Activated CD4-positive, alpha-beta memory T cell treated with anti-CD3 and anti-CD28 coated beads, Interleukin-2, amount 10 ng/mL, durations not matched to agents 7 days and 5 days (primary cell): ENCODE data around the gene SMYD3. TPM values are rescaled to one million over a fixed set of nuclear protein-coding genes. Genes with fewer than 3 reads are reported as not detected.

Experiments used
- CTCF ChIA-PET: fragments of 350-600 bp; sonication (Branson Sonifier 250); formaldehyde crosslinking; loops from one replicate; lab custom pipeline; 2021; ENCODE audit warnings: antibody characterized with exemption, inconsistent platforms; lab: Charles Lee
- POLR2A ChIA-PET: fragments of 350-600 bp; sonication (Branson Sonifier 250); formaldehyde crosslinking; loops from one replicate; lab custom pipeline; 2021; ENCODE audit warnings: antibody characterized with exemption; lab: Charles Lee
- DNase-seq: peaks from one replicate; pipeline ENCODE4 v3.0.0-alpha.2; 2020
- H3K27ac Mint-ChIP-seq: one replicate; pipeline ENCODE4 v1.8.0; 2021; ENCODE audit warnings: mild to moderate bottlenecking, mixed read lengths
- H3K27me3 Mint-ChIP-seq: one replicate; pipeline ENCODE4 v1.8.0; 2021; ENCODE audit warnings: mixed read lengths
- H3K36me3 Mint-ChIP-seq: one replicate; pipeline ENCODE4 v1.8.0; 2021; ENCODE audit warnings: low read depth, mixed read lengths
- H3K4me1 Mint-ChIP-seq: one replicate; pipeline ENCODE4 v1.8.0; 2021; ENCODE audit warnings: mixed read lengths
- H3K4me3 Mint-ChIP-seq: one replicate; pipeline ENCODE4 v1.8.0; 2021; ENCODE audit warnings: mild to moderate bottlenecking, mixed read lengths
- H3K9me3 Mint-ChIP-seq: one replicate; pipeline ENCODE4 v1.8.0; 2021; ENCODE audit warnings: mixed read lengths
- total RNA-seq, 2 experiments: library from RNA; stranded (reverse); gene quantifications; one replicate each; pipeline ENCODE4 v1.2.3, GENCODE V29; 2021

Gene SMYD3
- total RNA-seq, 2 experiments from 2014 or later = 15.5 to 18.7 TPM

- Mint-ChIP-seq H3K36me3 (no peaks in the 10 kb centered on the region), H3K27me3 (no peaks in the 10 kb centered on the region), H3K4me1 (no peaks in the 10 kb centered on the region), H3K27ac (no peak overlapping the region), H3K4me3 (no peak overlapping the region), H3K9me3 (no peaks in the 10 kb centered on the region)
- ChIA-PET POLR2A (no interaction called here), CTCF (no interaction called here)
- DNase-seq = no peak
Observed at GRCh38 chr1:245860657-245861544, 646.2 kb downstream of the SMYD3 start.

GRCh38 chr1:245859493-245860114 is 647.5 kb downstream of the SMYD3 start:
- ChIA-PET POLR2A (no interaction called here), CTCF (interaction anchor here (1.0 kb wide), 1 partner anchor 144 kb away, joined by 3 read pairs; no protein-coding TSS in a partner anchor)
- no peaks in the 10 kb centered on the region for H3K9me3 Mint-ChIP-seq
- no peaks in the 10 kb centered on the region for H3K4me1 Mint-ChIP-seq
- H3K27me3 Mint-ChIP-seq = no peaks in the 10 kb centered on the region
- DNase-seq = no peak
- H3K27ac Mint-ChIP-seq = no peak overlapping the region
- H3K4me3 Mint-ChIP-seq = no peak overlapping the region
- H3K36me3 Mint-ChIP-seq = no peaks in the 10 kb centered on the region

GRCh38 chr1:245858722-245859492 is 648.2 kb downstream of the SMYD3 start:
- H3K27ac Mint-ChIP-seq = no peak overlapping the region

GRCh38 chr1:245858022-245858721 is 648.9 kb downstream of the SMYD3 start:
- H3K27me3 Mint-ChIP-seq = no peaks in the 10 kb centered on the region
- no peaks in the 10 kb centered on the region for H3K4me1 Mint-ChIP-seq
- POLR2A ChIA-PET = no interaction called here
- no peak overlapping the region for H3K27ac Mint-ChIP-seq
- H3K36me3 Mint-ChIP-seq = no peaks in the 10 kb centered on the region
- CTCF ChIA-PET = interaction anchor here (1.0 kb wide), 1 partner anchor 145 kb away, joined by 3 read pairs; no protein-coding TSS in a partner anchor
- no peaks in the 10 kb centered on the region for H3K9me3 Mint-ChIP-seq
- DNase-seq = no peak
- H3K4me3 Mint-ChIP-seq = no peak overlapping the region

More at GRCh38 chr1:245858722-245859492, 648.2 kb downstream of the SMYD3 start:
- H3K4me1 Mint-ChIP-seq = no peaks in the 10 kb centered on the region
- no peak for DNase-seq
- H3K9me3 Mint-ChIP-seq = no peaks in the 10 kb centered on the region
- POLR2A ChIA-PET = no interaction called here
- no peaks in the 10 kb centered on the region for H3K36me3 Mint-ChIP-seq
- CTCF ChIA-PET = interaction anchor here (1.0 kb wide), 1 partner anchor 145 kb away, joined by 3 read pairs; no protein-coding TSS in a partner anchor
- no peaks in the 10 kb centered on the region for H3K27me3 Mint-ChIP-seq
- H3K4me3 Mint-ChIP-seq = no peak overlapping the region

GRCh38 chr1:245856944-245857531 is 650.0 kb downstream of the SMYD3 start:
- no peaks in the 10 kb centered on the region for H3K9me3 Mint-ChIP-seq
- no peak overlapping the region for H3K4me3 Mint-ChIP-seq
- no peak overlapping the region for H3K27ac Mint-ChIP-seq
- no peaks in the 10 kb centered on the region for H3K4me1 Mint-ChIP-seq
- no peaks in the 10 kb centered on the region for H3K27me3 Mint-ChIP-seq
- no peaks in the 10 kb centered on the region for H3K36me3 Mint-ChIP-seq
- ChIA-PET CTCF (no interaction called here), POLR2A (no interaction called here)
- no peak for DNase-seq

GRCh38 chr1:245855846-245856730 is 651.0 kb downstream of the SMYD3 start:
- no peaks in the 10 kb centered on the region for H3K36me3 Mint-ChIP-seq
- no peak for DNase-seq
- no peaks in the 10 kb centered on the region for H3K27me3 Mint-ChIP-seq
- H3K4me1 Mint-ChIP-seq = no peaks in the 10 kb centered on the region
- H3K27ac Mint-ChIP-seq = no peak overlapping the region
- H3K4me3 Mint-ChIP-seq = no peak overlapping the region
- no peaks in the 10 kb centered on the region for H3K9me3 Mint-ChIP-seq
- POLR2A ChIA-PET = no interaction called here
- CTCF ChIA-PET = no interaction called here

- Mint-ChIP-seq H3K4me3 (no peak overlapping the region), H3K4me1 (no peaks in the 10 kb centered on the region), H3K27me3 (no peaks in the 10 kb centered on the region), H3K9me3 (no peaks in the 10 kb centered on the region), H3K36me3 (no peaks in the 10 kb centered on the region), H3K27ac (no peak overlapping the region)
- CTCF ChIA-PET = no interaction called here
- POLR2A ChIA-PET = no interaction called here
- DNase-seq = no peak
Observed at GRCh38 chr1:245853291-245853690, 653.8 kb downstream of the SMYD3 start.

- H3K9me3 Mint-ChIP-seq = no peaks in the 10 kb centered on the region
- no peaks in the 10 kb centered on the region for H3K36me3 Mint-ChIP-seq
- no peak overlapping the region for H3K27ac Mint-ChIP-seq
- no peaks in the 10 kb centered on the region for H3K27me3 Mint-ChIP-seq
- H3K4me1 Mint-ChIP-seq = no peaks in the 10 kb centered on the region
- CTCF ChIA-PET = no interaction called here
- POLR2A ChIA-PET = no interaction called here
- DNase-seq = no peak
- no peak overlapping the region for H3K4me3 Mint-ChIP-seq
Observed at GRCh38 chr1:245843101-245843500, 664.0 kb downstream of the SMYD3 start.

GRCh38 chr1:245842106-245842505 is 665.0 kb downstream of the SMYD3 start:
- Mint-ChIP-seq H3K4me3 (no peak overlapping the region), H3K4me1 (no peaks in the 10 kb centered on the region), H3K27ac (no peak overlapping the region), H3K27me3 (no peaks in the 10 kb centered on the region), H3K36me3 (no peaks in the 10 kb centered on the region), H3K9me3 (no peaks in the 10 kb centered on the region)
- POLR2A ChIA-PET = no interaction called here
- CTCF ChIA-PET = no interaction called here
- DNase-seq = no peak

GRCh38 chr1:245840971-245841370 is 666.1 kb downstream of the SMYD3 start:
- Mint-ChIP-seq H3K27me3 (no peaks in the 10 kb centered on the region), H3K4me3 (no peak overlapping the region), H3K27ac (no peak overlapping the region), H3K4me1 (no peaks in the 10 kb centered on the region), H3K9me3 (no peaks in the 10 kb centered on the region), H3K36me3 (no peaks in the 10 kb centered on the region)
- CTCF ChIA-PET = no interaction called here
- DNase-seq = no peak
- POLR2A ChIA-PET = no interaction called here

GRCh38 chr1:245837718-245838117 is 669.4 kb downstream of the SMYD3 start:
- Mint-ChIP-seq H3K9me3 (no peaks in the 10 kb centered on the region), H3K4me3 (no peak overlapping the region), H3K4me1 (no peaks in the 10 kb centered on the region), H3K27me3 (no peaks in the 10 kb centered on the region), H3K27ac (no peak overlapping the region), H3K36me3 (no peaks in the 10 kb centered on the region)
- DNase-seq = no peak
- ChIA-PET CTCF (no interaction called here), POLR2A (no interaction called here)

- no peaks in the 10 kb centered on the region for H3K4me1 Mint-ChIP-seq
- no peak for DNase-seq
- H3K36me3 Mint-ChIP-seq = no peaks in the 10 kb centered on the region
- no peak overlapping the region for H3K27ac Mint-ChIP-seq
- POLR2A ChIA-PET = no interaction called here
- CTCF ChIA-PET = no interaction called here
- H3K4me3 Mint-ChIP-seq = no peak overlapping the region
- H3K9me3 Mint-ChIP-seq = no peaks in the 10 kb centered on the region
- H3K27me3 Mint-ChIP-seq = no peaks in the 10 kb centered on the region
Observed at GRCh38 chr1:245835386-245835785, 671.7 kb downstream of the SMYD3 start.
